Measurements from ENCODE around the gene TTC34.
"Not testable (repeated sequence)": the region's sequence is repeated elsewhere in the genome, so short reads cannot be mapped to it uniquely, and the experiment has no call there.

Gene TTC34

GRCh38 chr1:2638466-2639115, 162.9 kb downstream of the TTC34 start:
- DNase-seq, result no peak
- in situ Hi-C loops (cut with HindIII; ENCODE audit: low pct_ligation_motif_present, low pct_unique_long_range_greater_than_20kb, low sequenced_read_pairs), result no loop called here

GRCh38 chr1:2637442-2638145, 163.9 kb downstream of the TTC34 start:
- in situ Hi-C loops (cut with HindIII; ENCODE audit: low pct_ligation_motif_present, low pct_unique_long_range_greater_than_20kb, low sequenced_read_pairs), result no loop called here
- no peak for DNase-seq

- in situ Hi-C loops (cut with HindIII; ENCODE audit: low pct_ligation_motif_present, low pct_unique_long_range_greater_than_20kb, low sequenced_read_pairs), result no loop called here
- no peak for DNase-seq
These were observed 164.8 kb downstream of the TTC34 start for GRCh38 chr1:2636733-2637132.

GRCh38 chr1:2635361-2636010, 166.0 kb downstream of the TTC34 start:
- in situ Hi-C loops (cut with HindIII; ENCODE audit: low pct_ligation_motif_present, low pct_unique_long_range_greater_than_20kb, low sequenced_read_pairs), result no loop called here

GRCh38 chr1:2633936-2634491, 167.5 kb downstream of the TTC34 start:
- in situ Hi-C loops (cut with HindIII; ENCODE audit: low pct_ligation_motif_present, low pct_unique_long_range_greater_than_20kb, low sequenced_read_pairs), result no loop called here
- no peak for DNase-seq

More at GRCh38 chr1:2635361-2636010, 166.0 kb downstream of the TTC34 start:
- no peak for DNase-seq

- DNase-seq, result no peak
- in situ Hi-C loops (cut with HindIII; ENCODE audit: low pct_ligation_motif_present, low pct_unique_long_range_greater_than_20kb, low sequenced_read_pairs), result no loop called here
These were observed 168.0 kb downstream of the TTC34 start for GRCh38 chr1:2633366-2633935.

GRCh38 chr1:2632561-2633361, 168.7 kb downstream of the TTC34 start, which contains the start of gene MMEL1:
TSS of gene MMEL1 (minus strand) at chr1:2633016. CDS start at chr1:2629484, 3,532 bp downstream.
- in situ Hi-C loops (cut with HindIII; ENCODE audit: low pct_ligation_motif_present, low pct_unique_long_range_greater_than_20kb, low sequenced_read_pairs), result no loop called here
- no peak for DNase-seq

- in situ Hi-C loops (cut with HindIII; ENCODE audit: low pct_ligation_motif_present, low pct_unique_long_range_greater_than_20kb, low sequenced_read_pairs), result no loop called here
- DNase-seq, result no peak
These were observed 169.5 kb downstream of the TTC34 start for GRCh38 chr1:2632051-2632430.

- in situ Hi-C loops (cut with HindIII; ENCODE audit: low pct_ligation_motif_present, low pct_unique_long_range_greater_than_20kb, low sequenced_read_pairs), result no loop called here
- no peak for DNase-seq
These were observed 170.1 kb downstream of the TTC34 start for GRCh38 chr1:2631136-2632050.

- DNase-seq, result no peak
- in situ Hi-C loops (cut with HindIII; ENCODE audit: low pct_ligation_motif_present, low pct_unique_long_range_greater_than_20kb, low sequenced_read_pairs), result no loop called here
These were observed 170.9 kb downstream of the TTC34 start for GRCh38 chr1:2630498-2631135.

- DNase-seq, result no peak
- in situ Hi-C loops (cut with HindIII; ENCODE audit: low pct_ligation_motif_present, low pct_unique_long_range_greater_than_20kb, low sequenced_read_pairs), result no loop called here
These were observed 171.6 kb downstream of the TTC34 start for GRCh38 chr1:2629627-2630497.

GRCh38 chr1:2628933-2629626, 172.4 kb downstream of the TTC34 start:
- in situ Hi-C loops (cut with HindIII; ENCODE audit: low pct_ligation_motif_present, low pct_unique_long_range_greater_than_20kb, low sequenced_read_pairs), result no loop called here
- DNase-seq, result no peak

- no peak for DNase-seq
- in situ Hi-C loops (cut with HindIII; ENCODE audit: low pct_ligation_motif_present, low pct_unique_long_range_greater_than_20kb, low sequenced_read_pairs), result no loop called here
These were observed 173.1 kb downstream of the TTC34 start for GRCh38 chr1:2628191-2628932.

- in situ Hi-C loops (cut with HindIII; ENCODE audit: low pct_ligation_motif_present, low pct_unique_long_range_greater_than_20kb, low sequenced_read_pairs), result no loop called here
- DNase-seq, result no peak
These were observed 173.7 kb downstream of the TTC34 start for GRCh38 chr1:2627746-2628145.

GRCh38 chr1:2625748-2626147, 175.7 kb downstream of the TTC34 start:
- in situ Hi-C loops (cut with HindIII; ENCODE audit: low pct_ligation_motif_present, low pct_unique_long_range_greater_than_20kb, low sequenced_read_pairs); DNase-seq: not testable (repeated sequence)

Data from ACHN (cell line).